Measurements from ENCODE around the gene NFATC2.

Gene NFATC2

DNA sequence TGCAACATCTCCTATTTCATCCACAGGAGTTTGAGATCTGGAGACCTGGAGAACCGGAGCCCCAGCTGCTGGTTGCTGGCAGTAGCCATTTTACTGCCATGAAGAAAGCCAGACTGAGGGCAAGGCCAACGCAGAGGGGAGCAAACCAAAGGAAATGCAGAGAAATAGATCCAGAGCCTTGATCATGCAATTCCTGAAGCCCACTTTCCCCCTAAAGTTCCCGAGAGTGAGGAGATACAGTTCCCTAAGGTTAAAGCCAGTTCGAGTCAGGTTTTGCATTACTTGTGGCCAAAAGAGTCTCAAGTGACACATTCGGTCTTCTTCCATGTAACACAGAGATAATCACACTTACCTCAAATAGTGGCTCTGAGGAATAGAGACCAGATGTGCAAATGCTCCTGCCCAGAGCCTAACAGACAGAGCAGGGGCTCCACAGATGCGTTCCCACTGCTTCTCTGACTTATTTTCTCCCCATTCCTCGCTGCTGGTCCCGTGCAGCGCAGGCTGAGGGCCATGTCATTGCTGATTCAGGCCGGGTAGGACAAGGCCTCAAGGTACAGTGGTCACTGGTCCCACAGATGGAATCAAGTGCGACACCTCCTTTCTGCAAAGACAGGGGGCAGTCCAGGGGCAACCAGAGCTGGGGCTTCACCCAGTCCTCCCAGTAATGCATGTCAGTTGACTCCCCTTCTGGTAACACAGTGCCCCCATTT lies 35.1 kb upstream of the NFATC2 start:
- no peaks in the 10 kb centered on the region for H3K9me3 ChIP-seq (ENCODE audit: insufficient read depth, low read length)
- no peak for TF ChIP-seq EZH2phosphoT487 (conservative IDR thresholded peaks at IDR 0.05; ENCODE audit: low read length)
- TF ChIP-seq, protein P1, sequence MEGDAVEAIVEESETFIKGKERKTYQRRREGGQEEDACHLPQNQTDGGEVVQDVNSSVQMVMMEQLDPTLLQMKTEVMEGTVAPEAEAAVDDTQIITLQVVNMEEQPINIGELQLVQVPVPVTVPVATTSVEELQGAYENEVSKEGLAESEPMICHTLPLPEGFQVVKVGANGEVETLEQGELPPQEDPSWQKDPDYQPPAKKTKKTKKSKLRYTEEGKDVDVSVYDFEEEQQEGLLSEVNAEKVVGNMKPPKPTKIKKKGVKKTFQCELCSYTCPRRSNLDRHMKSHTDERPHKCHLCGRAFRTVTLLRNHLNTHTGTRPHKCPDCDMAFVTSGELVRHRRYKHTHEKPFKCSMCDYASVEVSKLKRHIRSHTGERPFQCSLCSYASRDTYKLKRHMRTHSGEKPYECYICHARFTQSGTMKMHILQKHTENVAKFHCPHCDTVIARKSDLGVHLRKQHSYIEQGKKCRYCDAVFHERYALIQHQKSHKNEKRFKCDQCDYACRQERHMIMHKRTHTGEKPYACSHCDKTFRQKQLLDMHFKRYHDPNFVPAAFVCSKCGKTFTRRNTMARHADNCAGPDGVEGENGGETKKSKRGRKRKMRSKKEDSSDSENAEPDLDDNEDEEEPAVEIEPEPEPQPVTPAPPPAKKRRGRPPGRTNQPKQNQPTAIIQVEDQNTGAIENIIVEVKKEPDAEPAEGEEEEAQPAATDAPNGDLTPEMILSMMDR (IDR thresholded peaks at IDR 0.05; ENCODE audit: insufficient read depth, low read length, poor library complexity, severe bottlenecking) = no peak
- no peaks in the 10 kb centered on the region for H3F3A ChIP-seq (ENCODE audit: insufficient read depth)
- H3K36me3 ChIP-seq (ENCODE audit: low read length) = no peaks in the 10 kb centered on the region
- no peaks in the 10 kb centered on the region for H3K79me2 ChIP-seq (ENCODE audit: insufficient read depth, low read length)
- H3K4me2 ChIP-seq (ENCODE audit: low read depth, low read length, poor library complexity, severe bottlenecking) = no peak overlapping the region
- H3K9me2 ChIP-seq (replicated peaks; ENCODE audit: insufficient read depth, low read length) = no peaks in the 10 kb centered on the region
- H2AFZ ChIP-seq (ENCODE audit: low read depth, low read length, severe bottlenecking) = no peak overlapping the region
- H3K27ac ChIP-seq (ENCODE audit: low read depth, low read length) = no peak overlapping the region
- no peak overlapping the region for H3K4me3 ChIP-seq (ENCODE audit: insufficient read depth, low read length, poor library complexity, severe bottlenecking)
- H3K27me3 ChIP-seq (ENCODE audit: low read length) = no peaks in the 10 kb centered on the region
- no peaks in the 10 kb centered on the region for H4K20me1 ChIP-seq (ENCODE audit: low read depth, low read length)
- H3K9ac ChIP-seq (ENCODE audit: low read length) = no peak overlapping the region

GRCh38 chr20:51575486-51575885 lies 33.0 kb upstream of the NFATC2 start:
- Histone ChIP-seq H3K9me3 (ENCODE audit: insufficient read depth, low read length) (no peaks in the 10 kb centered on the region), H3K4me2 (ENCODE audit: low read depth, low read length, poor library complexity, severe bottlenecking) (no peak overlapping the region), H3K9ac (ENCODE audit: low read length) (no peak overlapping the region), H2AFZ (ENCODE audit: low read depth, low read length, severe bottlenecking) (no peak overlapping the region), H3K27ac (ENCODE audit: low read depth, low read length) (no peak overlapping the region), H3K36me3 (ENCODE audit: low read length) (no peaks in the 10 kb centered on the region), H3K4me3 (ENCODE audit: insufficient read depth, low read length, poor library complexity, severe bottlenecking) (no peak overlapping the region), H3K27me3 (ENCODE audit: low read length) (no peaks in the 10 kb centered on the region), H3F3A (ENCODE audit: insufficient read depth) (no peaks in the 10 kb centered on the region), H4K20me1 (ENCODE audit: low read depth, low read length) (no peaks in the 10 kb centered on the region), H3K9me2 (replicated peaks; ENCODE audit: insufficient read depth, low read length) (no peaks in the 10 kb centered on the region), H3K79me2 (ENCODE audit: insufficient read depth, low read length) (no peaks in the 10 kb centered on the region)
- TF ChIP-seq, protein P1 (IDR thresholded peaks at IDR 0.05; ENCODE audit: insufficient read depth, low read length, poor library complexity, severe bottlenecking) = no peak
- TF ChIP-seq EZH2phosphoT487 (conservative IDR thresholded peaks at IDR 0.05; ENCODE audit: low read length) = no peak

DNA sequence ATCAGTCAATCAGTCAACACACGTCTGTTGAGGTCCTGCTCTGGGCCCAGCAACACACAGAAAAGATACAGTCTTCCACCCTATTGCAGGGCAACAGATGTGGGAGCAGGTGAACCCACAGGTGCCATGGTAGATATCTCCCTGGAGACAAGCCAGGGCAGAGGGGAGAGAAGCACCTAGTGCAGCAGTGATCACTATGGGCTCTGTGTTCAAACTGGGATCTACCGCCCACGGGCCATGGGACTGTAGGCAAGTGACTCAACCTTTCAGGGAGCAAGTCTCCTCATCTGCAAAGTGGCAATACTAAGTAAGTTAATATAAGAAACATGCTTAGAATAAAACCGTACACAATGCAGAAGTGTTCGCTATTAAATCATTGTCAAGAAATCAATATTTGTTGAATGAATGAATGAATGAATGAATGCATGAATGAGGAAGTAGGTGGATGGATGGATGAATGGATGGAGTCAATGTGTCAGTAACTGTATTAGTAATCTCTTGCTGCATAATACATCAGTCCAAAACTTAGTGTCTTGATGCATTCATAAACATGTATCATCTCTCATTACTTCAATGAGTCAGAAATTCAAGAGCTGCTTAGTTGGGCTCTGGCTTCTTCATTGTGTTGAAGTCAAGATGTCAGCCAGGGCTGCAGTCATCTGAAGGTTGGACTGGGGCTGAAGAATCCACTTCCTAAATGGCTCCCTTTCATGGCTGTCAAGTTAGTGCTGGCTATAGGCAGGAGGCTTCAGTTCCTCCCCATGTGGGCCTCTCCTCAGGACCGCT lies 31.9 kb upstream of the NFATC2 start:
- Histone ChIP-seq H3K9ac (ENCODE audit: low read length) (no peak overlapping the region), H3K79me2 (ENCODE audit: insufficient read depth, low read length) (no peaks in the 10 kb centered on the region), H3K27me3 (ENCODE audit: low read length) (no peaks in the 10 kb centered on the region), H3K9me2 (replicated peaks; ENCODE audit: insufficient read depth, low read length) (no peaks in the 10 kb centered on the region), H3K36me3 (ENCODE audit: low read length) (no peaks in the 10 kb centered on the region), H3K4me2 (ENCODE audit: low read depth, low read length, poor library complexity, severe bottlenecking) (no peak overlapping the region), H3F3A (ENCODE audit: insufficient read depth) (no peaks in the 10 kb centered on the region), H4K20me1 (ENCODE audit: low read depth, low read length) (no peaks in the 10 kb centered on the region), H3K27ac (ENCODE audit: low read depth, low read length) (no peak overlapping the region), H3K4me3 (ENCODE audit: insufficient read depth, low read length, poor library complexity, severe bottlenecking) (no peak overlapping the region), H2AFZ (ENCODE audit: low read depth, low read length, severe bottlenecking) (no peak overlapping the region), H3K9me3 (ENCODE audit: insufficient read depth, low read length) (no peaks in the 10 kb centered on the region)
- no peak for TF ChIP-seq EZH2phosphoT487 (conservative IDR thresholded peaks at IDR 0.05; ENCODE audit: low read length)
- TF ChIP-seq, protein P1 (IDR thresholded peaks at IDR 0.05; ENCODE audit: insufficient read depth, low read length, poor library complexity, severe bottlenecking) = no peak

All from SU-DHL-6 (cell line).